COLO668 (cell line): ENCODE data around the gene SLC24A3.
"Not testable (repeated sequence)": the region's sequence is repeated elsewhere in the genome, so short reads cannot be mapped to it uniquely, and the experiment has no call there.

Experiments
- DNase-seq: peaks from one replicate; lab custom pipeline; 2025; ENCODE audit not compliant: unreplicated experiment; lab: John Stamatoyannopoulos, UW

SLC24A3 gene

DNA sequence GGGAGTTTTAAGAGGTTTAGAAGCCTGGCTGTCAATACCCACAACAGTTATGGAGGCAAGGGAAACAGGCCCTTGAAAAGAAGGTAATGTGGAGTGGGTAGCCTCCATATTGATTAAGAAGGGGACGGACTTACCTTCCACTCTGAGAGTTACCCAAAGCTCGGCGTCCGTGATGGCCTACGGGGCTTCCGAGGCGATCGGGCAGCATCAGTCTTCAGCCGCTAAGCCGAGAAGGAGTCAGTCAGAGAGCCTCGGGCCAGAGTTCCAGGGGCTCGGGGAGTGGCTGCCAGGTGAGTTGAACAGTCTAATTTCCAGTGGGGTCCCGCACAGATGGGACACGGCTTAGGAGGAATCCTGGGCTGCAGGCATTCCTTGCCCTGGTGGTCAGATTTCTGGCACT lies 541.8 kb downstream of the SLC24A3 start:
- DNase-seq: not testable (repeated sequence)

DNA sequence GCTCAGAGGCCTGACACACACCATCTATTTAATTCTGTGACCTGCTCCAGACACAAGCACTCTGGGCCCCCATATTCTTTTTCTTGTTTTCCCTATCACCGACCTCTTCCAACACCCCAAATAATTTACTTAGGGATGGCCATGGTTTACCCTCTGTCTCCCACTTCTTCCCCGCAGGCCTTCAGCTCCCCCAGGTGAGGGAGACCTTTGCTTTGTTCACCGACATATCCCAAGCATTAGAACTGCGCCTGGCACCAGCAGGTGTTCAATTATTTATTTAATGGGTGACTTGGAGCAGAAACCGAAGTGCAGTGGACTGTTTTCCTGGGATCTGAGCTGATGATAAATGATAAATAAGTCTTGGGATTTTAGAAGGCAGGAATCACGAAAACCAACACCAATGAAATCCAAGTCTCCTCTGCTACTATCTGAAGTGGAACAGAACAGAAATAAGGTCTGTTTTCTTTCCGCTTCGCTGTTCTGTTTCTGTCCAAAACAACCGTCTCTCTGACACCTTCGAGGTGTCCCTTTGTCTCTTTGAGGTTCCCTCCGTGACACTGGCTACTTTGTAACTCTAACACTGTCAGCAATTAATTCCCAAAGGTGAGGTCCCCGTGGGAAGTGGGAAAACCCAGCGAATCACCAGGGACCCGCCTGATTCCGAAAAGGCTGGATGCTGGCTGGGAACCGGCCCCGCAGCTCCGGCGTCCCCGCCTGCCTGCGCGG lies 544.5 kb downstream of the SLC24A3 start:
- peak; percentile 45 for DNase-seq

DNA sequence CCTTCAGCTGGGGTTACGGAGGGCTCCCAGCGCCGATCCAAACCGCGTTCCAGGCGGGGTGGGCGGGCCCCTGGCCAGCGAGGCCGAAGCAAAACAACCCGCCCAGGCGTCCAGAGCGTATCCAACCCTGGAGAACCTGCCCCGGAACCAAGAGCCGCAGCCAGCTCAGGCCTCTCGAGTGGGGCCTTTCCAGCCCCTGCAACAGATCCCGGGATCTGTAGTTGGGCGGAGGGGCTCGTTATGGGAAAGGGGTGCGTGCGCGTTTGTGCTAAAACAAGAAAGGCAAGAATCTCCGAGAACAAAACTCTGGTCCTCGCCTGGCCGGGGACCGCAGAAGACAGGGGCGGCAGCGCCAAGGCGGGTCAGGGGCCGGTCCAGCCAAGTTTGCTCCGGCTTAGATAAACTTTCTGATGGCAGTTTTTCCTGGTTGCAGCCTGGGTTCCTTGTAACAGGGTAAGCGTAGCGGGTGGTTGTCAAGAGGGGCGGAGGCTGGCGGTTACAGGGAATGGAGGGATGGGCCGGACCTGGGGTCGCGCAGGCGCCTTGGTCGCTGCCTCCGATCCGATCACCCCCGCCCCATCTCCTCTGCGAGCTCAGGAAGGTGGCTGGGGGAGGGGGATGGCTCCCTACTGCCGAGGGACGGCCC lies 545.2 kb downstream of the SLC24A3 start:
- peak; percentile 73 for DNase-seq

DNA sequence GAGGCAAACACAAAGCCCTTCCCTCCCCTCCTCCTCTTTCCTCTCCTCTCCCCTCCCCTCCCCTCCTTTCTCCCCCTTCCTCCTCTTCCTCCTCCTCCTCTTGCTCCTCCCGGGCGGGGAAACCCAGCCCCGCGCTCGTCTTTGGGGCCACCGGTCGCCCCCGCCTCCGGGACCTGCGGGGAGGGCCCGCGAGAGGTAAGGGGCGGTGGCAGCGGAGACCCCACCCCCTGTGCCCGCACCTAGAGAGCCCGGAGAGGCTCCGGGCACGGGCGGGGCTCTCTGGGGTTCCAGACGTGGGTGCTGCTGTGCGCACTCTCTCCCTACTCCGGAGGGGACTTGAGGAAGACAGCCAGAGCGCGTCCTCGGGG lies 545.7 kb downstream of the SLC24A3 start, which contains the start of gene RIN2:
RIN2 (plus strand) TSS at position 126 of the 368 bp plus-strand sequence. CDS start 131,344 bp downstream, outside the sequence.
- DNase-seq: peak; percentile 47

DNA sequence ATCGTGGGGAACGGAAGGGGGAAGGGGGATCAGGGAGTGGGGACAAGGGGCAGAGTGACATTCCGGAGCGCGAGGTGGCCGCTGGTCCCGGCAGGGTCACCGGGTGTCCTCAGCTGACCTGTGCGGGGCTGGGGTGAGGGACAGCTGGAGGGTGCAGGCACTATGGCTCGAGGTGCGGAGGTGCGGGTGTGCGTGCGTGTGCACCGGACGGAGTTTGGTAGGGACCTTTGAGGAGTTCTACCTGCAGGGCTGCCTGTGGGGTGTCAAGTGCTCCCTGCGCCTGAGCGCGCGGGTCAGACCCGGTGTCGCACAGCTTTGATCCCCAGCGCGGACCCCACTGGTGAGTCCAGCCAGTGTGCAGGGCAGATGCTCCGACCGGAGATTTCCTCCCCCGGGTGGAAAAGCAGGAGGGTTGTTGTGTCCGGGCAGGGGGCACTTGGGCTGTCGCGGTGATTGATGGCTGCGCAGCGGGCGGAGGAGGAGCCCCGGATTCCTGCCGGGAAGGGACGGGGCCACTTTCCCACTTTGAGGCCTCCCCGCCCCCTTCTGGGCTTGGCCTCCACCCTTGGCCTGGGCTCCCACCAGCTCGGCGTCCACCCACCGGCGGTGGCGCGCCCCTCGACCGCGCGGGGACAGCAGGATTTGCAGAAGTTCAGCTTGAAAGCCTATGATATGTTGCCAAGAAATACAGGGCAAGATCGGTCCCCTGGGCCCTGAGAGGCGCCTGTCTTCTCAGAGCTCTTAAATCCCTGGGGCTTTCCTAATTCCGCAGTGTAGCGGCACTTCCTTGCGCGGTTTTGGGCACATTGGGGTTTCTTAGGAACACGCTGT lies 546.3 kb downstream of the SLC24A3 start:
- DNase-seq: no peak

DNA sequence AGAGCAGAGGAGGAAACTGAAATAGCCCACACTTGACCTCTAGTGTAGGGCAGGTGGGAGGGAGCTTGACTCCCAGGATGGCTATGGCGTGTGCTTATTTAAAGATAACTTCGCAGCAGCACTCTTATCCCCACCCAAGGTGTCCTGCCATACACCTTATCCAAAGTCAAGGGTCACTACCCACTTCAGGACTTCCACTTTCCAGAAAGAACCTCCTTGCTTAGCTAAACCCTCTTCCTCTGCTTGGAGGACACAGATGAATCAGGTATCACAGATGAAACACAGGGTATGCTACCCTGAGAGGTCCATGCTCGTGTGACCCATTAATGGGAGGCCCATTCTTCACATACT lies 547.9 kb downstream of the SLC24A3 start:
- DNase-seq: no peak

DNA sequence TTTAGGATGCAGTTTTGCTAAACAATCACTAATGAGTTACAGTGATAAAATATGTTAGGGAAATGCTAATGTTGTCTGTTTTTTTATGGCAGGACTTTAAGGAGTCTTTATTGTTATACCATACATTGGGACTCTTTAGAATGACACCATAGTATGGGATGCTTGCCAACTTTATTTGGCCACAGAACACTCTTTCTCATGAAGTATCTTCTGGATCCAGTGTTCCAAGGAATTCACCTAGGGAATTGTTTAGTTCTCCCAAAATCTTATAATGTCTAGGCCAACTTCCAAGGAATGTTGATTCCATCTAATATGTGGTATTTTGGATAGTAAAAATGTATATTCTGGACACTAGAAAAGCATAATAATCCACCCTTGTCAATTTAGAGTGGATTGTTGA lies 548.9 kb downstream of the SLC24A3 start:
- DNase-seq: no peak

DNA sequence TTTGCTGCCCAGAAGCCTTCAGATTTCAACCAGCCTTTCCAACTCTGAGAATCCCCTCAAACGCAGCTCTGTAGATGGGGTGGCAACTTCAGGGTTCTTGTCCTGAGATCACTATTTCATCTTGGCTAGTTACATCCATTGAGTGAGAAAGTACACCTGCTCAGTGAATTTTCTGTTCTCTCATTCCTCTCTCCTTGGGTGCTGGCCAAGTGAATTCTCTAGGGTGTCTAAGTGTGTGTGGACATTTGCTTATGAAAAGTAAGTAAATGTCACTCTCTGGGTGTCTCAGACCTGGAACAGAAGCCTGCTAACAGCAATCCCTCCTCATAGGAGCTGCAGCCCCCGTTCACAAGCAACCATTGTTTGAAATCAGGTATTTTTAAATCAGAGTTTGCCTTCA lies 549.4 kb downstream of the SLC24A3 start:
- no peak for DNase-seq

DNA sequence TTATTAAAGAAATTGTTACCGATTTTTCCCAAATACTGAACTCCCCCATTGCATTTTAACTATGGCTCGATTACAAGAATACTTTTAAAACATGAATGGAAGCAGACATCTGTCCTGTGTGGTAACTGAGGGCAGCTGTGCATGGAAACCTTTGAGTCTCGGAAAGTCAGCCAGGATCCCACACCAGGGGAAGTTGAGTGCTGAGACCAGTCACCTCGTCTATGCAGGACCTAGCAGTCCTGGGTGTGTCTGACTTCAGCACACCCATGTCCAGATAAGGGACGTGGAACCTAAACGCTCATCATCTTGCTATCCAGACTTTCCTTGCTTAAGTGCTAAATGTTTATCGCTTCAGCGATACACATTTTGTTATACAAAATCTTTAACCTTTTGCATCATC lies 551.8 kb downstream of the SLC24A3 start:
- no peak for DNase-seq

DNA sequence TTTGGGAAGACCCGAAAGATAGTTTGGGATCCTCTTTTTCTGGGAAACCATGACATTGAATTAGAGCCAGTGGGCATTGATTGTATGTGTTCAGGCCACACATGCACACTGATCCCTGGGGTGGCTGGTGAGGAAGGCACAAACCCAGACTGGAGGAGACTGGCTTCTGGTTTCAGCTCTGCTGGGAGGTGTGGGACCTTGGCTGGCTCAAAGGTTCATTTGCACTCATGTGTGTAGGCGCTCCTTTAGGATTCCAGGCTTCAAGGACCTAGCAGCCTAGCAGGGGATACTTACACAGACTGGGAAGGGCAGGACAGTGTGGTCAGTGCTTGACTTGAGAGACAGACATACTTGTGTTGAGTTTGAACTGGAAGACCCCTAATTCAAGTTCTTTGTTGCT lies 552.8 kb downstream of the SLC24A3 start:
- DNase-seq: no peak

DNA sequence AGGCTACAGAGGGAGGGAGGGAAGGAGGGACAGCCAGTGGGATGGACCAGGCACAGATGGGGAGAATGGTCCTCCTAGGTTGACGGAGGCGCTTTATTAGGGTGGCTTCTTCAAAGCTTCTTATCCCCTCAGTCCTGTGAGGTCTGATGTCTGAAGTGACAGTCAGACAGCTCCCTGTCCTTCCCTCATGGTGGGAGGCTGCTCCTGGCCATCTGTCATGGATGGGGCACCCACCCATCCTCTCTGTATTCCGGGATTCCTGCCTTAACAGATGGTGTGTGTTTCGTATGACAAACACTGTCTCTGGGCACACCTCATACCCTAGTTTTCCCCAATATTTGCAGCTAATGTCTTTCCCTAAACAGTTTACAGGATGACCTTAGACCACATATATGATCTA lies 553.5 kb downstream of the SLC24A3 start:
- DNase-seq: no peak

DNA sequence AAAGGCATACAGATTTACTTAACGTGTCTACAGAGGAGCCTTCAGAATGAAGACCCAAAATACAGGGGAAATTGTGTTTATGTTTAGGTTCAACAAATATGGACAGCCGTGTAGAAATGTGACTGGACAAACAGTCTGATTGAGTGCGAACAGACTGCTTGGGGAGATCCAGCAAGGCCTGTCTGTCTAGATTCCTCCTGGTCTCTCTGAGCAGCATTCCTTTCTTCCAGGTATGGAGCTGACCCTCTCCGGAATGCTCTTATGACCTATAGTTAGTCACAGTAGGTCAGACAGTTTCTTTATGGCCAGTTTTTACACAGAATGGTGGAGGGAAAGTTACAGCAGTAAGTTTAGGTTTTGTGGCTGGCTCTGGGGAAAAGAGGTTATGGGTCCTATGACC lies 554.6 kb downstream of the SLC24A3 start:
- no peak for DNase-seq

DNA sequence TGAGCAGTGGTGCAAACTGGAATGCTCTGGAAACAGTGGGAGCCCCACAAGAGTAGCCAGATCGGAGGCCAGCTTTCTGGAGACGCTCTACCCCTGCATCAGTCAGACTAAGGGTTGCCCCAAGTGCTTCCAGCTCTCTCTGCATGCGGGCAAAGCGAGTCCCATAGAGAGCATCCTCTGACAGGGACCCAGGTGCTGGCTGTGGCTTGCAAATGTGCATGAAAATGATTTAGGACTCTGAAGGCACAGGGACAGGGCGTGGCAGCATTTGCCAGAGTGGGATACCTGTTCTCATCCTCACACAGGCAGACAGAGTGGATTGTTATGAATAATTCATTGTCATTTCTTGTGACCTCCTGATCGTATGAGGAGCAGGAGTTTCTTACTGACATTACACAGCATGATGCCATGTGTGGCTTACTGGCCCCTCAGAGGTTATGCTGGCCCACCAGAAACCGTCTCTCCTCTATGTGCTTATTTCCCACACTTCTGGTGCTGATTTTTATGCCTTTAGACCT lies 555.9 kb downstream of the SLC24A3 start:
- no peak for DNase-seq

DNA sequence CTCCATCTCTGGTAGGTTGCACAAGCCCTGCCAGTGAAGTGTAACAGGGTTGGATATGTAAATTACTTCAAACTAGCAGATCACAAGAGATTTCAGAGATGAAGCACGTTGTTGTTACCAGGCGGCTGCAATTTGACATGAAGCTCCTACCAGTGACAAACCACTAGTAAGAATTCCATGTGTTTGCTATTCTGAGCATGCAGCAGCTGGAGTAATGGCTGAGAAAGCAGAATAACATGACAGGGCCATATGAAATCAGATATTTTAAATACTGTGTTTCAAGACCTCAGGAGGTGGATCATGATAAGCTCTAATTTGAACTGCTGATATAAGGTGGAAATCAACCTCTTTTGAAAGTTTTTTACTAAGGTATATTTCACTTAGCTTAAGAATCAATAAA lies 557.1 kb downstream of the SLC24A3 start:
- DNase-seq: no peak

DNA sequence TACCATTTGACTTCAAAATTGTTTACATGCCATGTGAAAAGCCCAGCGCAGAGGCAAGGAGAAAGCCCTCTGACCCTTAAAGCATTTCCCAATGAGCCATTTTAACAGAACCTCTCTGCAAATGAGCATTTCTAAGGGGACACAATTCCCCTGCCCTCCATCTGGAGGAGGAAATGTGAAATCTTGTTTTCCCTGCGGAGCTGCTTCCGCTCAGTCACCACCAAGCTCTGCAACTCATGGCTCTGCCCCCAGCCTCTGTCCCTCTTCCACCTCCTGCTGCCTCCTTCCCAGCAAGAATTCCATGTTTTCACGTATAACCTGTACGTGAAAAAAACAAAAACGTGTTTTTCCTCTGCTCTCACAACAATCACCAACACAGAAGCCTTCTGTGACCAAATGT lies 557.9 kb downstream of the SLC24A3 start:
- no peak for DNase-seq

DNA sequence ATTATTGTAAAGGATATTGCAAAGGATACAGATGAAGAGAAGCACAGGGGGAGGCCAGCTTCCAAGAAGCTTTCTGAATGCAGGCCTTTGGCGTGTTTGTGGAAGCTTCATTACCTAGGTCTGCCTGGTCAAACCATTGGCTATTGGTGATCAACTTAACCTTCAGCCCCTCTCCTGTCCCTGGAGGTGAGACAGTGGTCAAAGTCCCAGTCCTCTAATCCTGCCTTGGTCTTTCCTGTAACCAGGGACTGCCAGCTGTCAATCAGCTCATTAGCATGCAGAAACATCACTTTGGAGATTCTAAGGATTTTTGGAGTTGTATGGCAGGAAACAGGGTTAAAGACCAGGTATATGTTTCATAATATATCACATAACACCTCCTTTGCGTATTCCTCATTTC lies 558.6 kb downstream of the SLC24A3 start:
- DNase-seq: no peak
